ENCODE measurements around the gene HNRNPM. TPM values are rescaled to one million over a fixed set of nuclear protein-coding genes. Genes with fewer than 3 reads are reported as not detected.

HNRNPM gene
- total RNA-seq, 1 donor from 2014 or later: 59.0 TPM

DNA sequence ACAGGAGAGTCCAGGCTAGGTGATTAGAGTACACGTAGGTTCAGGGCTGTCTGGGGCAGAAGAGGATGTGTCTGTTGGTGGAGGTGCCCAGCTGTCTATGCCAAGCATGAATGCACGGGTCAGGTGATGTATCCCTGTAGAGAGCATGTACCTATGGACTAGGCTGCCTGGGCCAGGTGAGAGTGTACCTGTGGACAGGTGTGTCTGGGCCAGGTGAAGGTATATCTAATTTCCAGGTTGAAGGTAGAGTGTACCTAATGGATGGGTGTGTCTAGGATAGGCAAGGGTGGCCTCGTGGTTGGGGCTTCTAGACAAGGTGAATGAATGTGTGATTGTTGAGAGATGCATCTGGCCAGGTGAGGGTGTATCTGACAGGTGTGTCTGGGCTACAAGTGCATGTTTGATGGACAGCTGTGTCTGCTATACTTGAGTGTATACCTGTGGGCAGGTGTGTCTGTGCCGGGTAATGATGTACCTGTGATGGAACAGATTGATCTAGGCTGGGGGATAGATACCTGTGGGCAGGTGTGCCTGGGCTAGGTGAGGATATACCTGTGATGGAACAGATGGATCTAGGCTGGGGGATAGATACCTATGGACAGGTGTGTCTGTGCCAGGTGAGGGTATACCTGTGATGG is 84.7 kb downstream of the HNRNPM start:
- H3K9me3 ChIP-seq (ENCODE audit: control insufficient read depth in 3 of 3, low read length in 3 of 3): peaks cover 0 to 4% (median 0%) of the 10 kb centered on the region in 3 donors
- H3K36me3 ChIP-seq (ENCODE audit: control insufficient read depth in 3 of 3, insufficient read depth in 3 of 3, low read length in 3 of 3): peaks cover 0 to 2% (median 0%) of the 10 kb centered on the region in 3 donors
- H3K4me3 ChIP-seq (ENCODE audit: low read length in 3 of 3): no peak overlapping the region
- peaks cover 0 to 10% (median 8%) of the 10 kb centered on the region in 3 donors for H3K4me1 ChIP-seq (ENCODE audit: control insufficient read depth in 3 of 3, insufficient read depth in 3 of 3, low read length in 3 of 3)
- H3K27ac ChIP-seq (ENCODE audit: low read depth, low read length): no peak overlapping the region
- H3K9ac ChIP-seq (ENCODE audit: low read depth in 1 of 3, low read length in 3 of 3): no peak overlapping the region
- H3K27me3 ChIP-seq (ENCODE audit: control insufficient read depth in 3 of 3, insufficient read depth in 3 of 3, low read length in 3 of 3): peaks cover 0 to 17% (median 8%) of the 10 kb centered on the region in 3 donors

DNA sequence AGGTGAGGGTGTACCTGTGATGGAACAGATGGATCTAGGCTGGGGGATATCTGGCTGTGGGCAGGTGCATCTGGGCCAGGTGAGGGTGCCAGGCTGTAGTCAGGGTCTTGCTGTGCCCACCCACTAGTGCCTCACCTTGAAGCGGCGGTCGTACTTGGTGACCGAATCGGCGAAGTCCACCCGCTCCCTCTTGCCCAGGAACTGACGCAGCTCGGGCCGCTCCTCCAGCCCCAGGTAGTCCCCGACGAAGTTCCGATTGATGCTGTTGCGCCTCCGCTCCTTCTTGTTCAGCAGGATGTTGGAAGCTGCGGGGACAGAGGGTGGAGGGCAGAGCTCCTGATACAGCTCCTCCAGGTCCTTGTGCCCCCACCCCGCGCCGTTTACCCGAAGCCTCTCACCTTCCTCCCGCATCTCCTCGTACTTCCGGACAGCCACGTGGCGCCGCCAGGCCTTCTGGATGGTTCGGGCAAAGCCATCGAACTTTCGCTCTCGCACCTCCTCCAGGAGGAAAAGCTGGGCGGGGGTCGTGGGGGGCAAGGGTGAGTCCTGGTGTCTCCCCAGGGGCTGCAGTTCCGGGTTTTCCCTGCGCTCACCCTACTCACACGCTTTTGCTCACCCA is 85.4 kb downstream of the HNRNPM start:
- Histone ChIP-seq H3K9ac (ENCODE audit: low read depth in 1 of 3, low read length in 3 of 3) (no peak overlapping the region), H3K4me3 (ENCODE audit: low read length in 3 of 3) (no peak overlapping the region), H3K4me1 (ENCODE audit: control insufficient read depth in 3 of 3, insufficient read depth in 3 of 3, low read length in 3 of 3) (peaks cover 0 to 8% (median 7%) of the 10 kb centered on the region in 3 donors), H3K27ac (ENCODE audit: low read depth, low read length) (no peak overlapping the region), H3K9me3 (ENCODE audit: control insufficient read depth in 3 of 3, low read length in 3 of 3) (peaks cover 0 to 4% (median 0%) of the 10 kb centered on the region in 3 donors), H3K36me3 (ENCODE audit: control insufficient read depth in 3 of 3, insufficient read depth in 3 of 3, low read length in 3 of 3) (peaks cover 0 to 2% (median 0%) of the 10 kb centered on the region in 3 donors), H3K27me3 (ENCODE audit: control insufficient read depth in 3 of 3, insufficient read depth in 3 of 3, low read length in 3 of 3) (peaks cover 0 to 17% (median 8%) of the 10 kb centered on the region in 3 donors)

DNA sequence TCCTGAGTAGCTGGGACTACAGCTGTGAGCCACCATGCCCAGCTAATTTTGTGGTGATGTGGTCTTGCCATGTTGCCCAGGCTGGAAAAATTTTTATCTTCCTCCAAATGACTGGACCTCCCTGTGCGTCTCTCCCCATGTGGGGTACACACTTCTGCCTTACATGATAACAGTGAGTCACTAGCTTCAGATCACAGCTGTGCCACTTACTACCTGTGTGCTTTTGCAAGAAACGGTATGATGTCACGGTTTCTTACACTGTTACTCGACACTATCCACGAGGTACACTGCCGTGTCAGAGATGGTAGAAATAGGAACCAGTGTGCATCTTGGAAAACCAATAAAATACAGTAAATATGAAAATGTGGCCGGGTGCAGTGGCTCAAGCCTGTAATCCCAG is 86.7 kb downstream of the HNRNPM start:
- H3K27me3 ChIP-seq (ENCODE audit: control insufficient read depth in 3 of 3, insufficient read depth in 3 of 3, low read length in 3 of 3): peaks cover 0 to 17% (median 8%) of the 10 kb centered on the region in 3 donors
- H3K9me3 ChIP-seq (ENCODE audit: control insufficient read depth in 3 of 3, low read length in 3 of 3): peaks cover 0 to 4% (median 0%) of the 10 kb centered on the region in 3 donors
- H3K4me1 ChIP-seq (ENCODE audit: control insufficient read depth in 3 of 3, insufficient read depth in 3 of 3, low read length in 3 of 3): peaks cover 0 to 6% (median 5%) of the 10 kb centered on the region in 3 donors
- H3K36me3 ChIP-seq (ENCODE audit: control insufficient read depth in 3 of 3, insufficient read depth in 3 of 3, low read length in 3 of 3): peaks cover 0 to 2% (median 0%) of the 10 kb centered on the region in 3 donors
- H3K27ac ChIP-seq (ENCODE audit: low read depth, low read length): no peak overlapping the region
- no peak overlapping the region for H3K4me3 ChIP-seq (ENCODE audit: low read length in 3 of 3)
- no peak overlapping the region for H3K9ac ChIP-seq (ENCODE audit: low read depth in 1 of 3, low read length in 3 of 3)

DNA sequence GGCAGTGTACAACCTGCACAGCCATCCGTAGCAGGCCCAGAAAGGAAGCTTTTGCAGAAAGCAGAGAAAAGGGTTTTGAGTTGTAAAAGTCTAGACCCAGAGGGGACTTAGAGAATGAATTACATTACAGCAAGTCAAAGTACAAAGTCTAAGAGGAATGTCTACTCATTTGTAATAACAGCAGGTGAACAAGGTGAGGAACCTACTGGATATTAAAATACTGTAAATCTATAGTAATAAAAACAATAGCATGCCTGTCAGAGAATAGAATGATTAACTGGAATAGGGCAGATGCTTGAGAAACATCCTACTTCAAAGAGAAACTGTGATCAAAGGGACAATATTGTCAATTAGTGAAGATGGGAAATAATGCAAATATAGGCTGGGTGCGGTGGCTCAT is 87.5 kb downstream of the HNRNPM start:
- Histone ChIP-seq H3K9me3 (ENCODE audit: control insufficient read depth in 3 of 3, low read length in 3 of 3) (peaks cover 0 to 4% (median 0%) of the 10 kb centered on the region in 3 donors), H3K36me3 (ENCODE audit: control insufficient read depth in 3 of 3, insufficient read depth in 3 of 3, low read length in 3 of 3) (peaks cover 0 to 2% (median 0%) of the 10 kb centered on the region in 3 donors), H3K4me1 (ENCODE audit: control insufficient read depth in 3 of 3, insufficient read depth in 3 of 3, low read length in 3 of 3) (no peaks in the 10 kb centered on the region), H3K27ac (ENCODE audit: low read depth, low read length) (no peak overlapping the region), H3K9ac (ENCODE audit: low read depth in 1 of 3, low read length in 3 of 3) (no peak overlapping the region), H3K4me3 (ENCODE audit: low read length in 3 of 3) (no peak overlapping the region), H3K27me3 (ENCODE audit: control insufficient read depth in 3 of 3, insufficient read depth in 3 of 3, low read length in 3 of 3) (peaks cover 0 to 12% (median 5%) of the 10 kb centered on the region in 3 donors)

DNA sequence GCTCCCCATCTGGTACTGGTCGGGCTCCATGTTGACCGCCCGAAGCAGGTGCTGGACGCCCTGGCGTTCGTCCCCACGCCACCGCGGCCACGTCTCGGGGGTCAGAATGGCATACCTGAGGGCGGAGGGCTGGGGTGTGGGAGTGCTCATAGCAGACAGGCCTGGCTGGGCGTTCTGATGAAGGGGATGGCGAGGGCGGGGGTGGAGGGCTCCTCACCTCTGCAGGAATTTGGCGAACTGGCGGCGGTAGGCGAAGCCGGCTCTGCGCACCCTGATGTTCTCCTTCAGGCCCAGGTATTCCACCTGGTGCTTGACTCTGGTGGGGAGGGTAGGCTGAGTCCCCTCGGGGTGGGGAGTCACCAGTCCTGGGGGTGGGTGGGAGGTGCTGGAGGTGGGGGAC is 91.5 kb downstream of the HNRNPM start:
- Histone ChIP-seq H3K4me1 (ENCODE audit: control insufficient read depth in 3 of 3, insufficient read depth in 3 of 3, low read length in 3 of 3) (no peaks in the 10 kb centered on the region), H3K36me3 (ENCODE audit: control insufficient read depth in 3 of 3, insufficient read depth in 3 of 3, low read length in 3 of 3) (peaks cover 0 to 2% (median 0%) of the 10 kb centered on the region in 3 donors), H3K9me3 (ENCODE audit: control insufficient read depth in 3 of 3, low read length in 3 of 3) (no peaks in the 10 kb centered on the region), H3K27ac (ENCODE audit: low read depth, low read length) (no peak overlapping the region), H3K9ac (ENCODE audit: low read depth in 1 of 3, low read length in 3 of 3) (no peak overlapping the region), H3K4me3 (ENCODE audit: low read length in 3 of 3) (no peak overlapping the region), H3K27me3 (ENCODE audit: control insufficient read depth in 3 of 3, insufficient read depth in 3 of 3, low read length in 3 of 3) (no peaks in the 10 kb centered on the region)

DNA sequence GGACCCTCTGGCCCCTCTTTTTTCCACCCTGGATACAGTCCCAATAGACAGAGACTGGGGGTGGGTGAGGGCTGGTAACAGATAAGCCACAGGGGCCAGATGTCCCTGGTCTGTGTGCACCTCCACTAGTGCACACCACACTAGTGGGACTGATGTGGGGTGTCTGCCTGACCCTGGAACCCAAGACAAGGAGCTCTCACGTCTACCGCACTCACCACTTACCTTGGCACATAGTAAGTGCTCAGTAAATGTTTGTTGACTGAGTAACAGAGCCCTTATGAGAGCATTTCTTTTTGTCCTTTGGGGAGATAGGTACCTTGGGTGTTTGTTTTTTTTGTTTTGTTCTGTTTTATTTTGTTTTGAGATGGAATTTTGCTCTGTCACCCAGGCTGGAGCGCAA is 92.3 kb downstream of the HNRNPM start:
- no peak overlapping the region for H3K9ac ChIP-seq (ENCODE audit: low read depth in 1 of 3, low read length in 3 of 3)
- no peaks in the 10 kb centered on the region for H3K4me1 ChIP-seq (ENCODE audit: control insufficient read depth in 3 of 3, insufficient read depth in 3 of 3, low read length in 3 of 3)
- H3K27me3 ChIP-seq (ENCODE audit: control insufficient read depth in 3 of 3, insufficient read depth in 3 of 3, low read length in 3 of 3): no peaks in the 10 kb centered on the region
- no peak overlapping the region for H3K4me3 ChIP-seq (ENCODE audit: low read length in 3 of 3)
- H3K27ac ChIP-seq (ENCODE audit: low read depth, low read length): no peak overlapping the region
- H3K9me3 ChIP-seq (ENCODE audit: control insufficient read depth in 3 of 3, low read length in 3 of 3): no peaks in the 10 kb centered on the region
- peaks cover 0 to 2% (median 0%) of the 10 kb centered on the region in 3 donors for H3K36me3 ChIP-seq (ENCODE audit: control insufficient read depth in 3 of 3, insufficient read depth in 3 of 3, low read length in 3 of 3)

Other genes starting within 250 kb of the HNRNPM start
- gene CERS4, start 235.6 kb upstream of the HNRNPM start, total RNA-seq: 17.7 TPM
- gene CD320, start 136.6 kb upstream of the HNRNPM start, total RNA-seq: 11.5 TPM
- gene NDUFA7, start 123.6 kb upstream of the HNRNPM start, total RNA-seq: 21.4 TPM
- 371 TPM for gene RPS28, start 123.5 kb upstream of the HNRNPM start, total RNA-seq
- 10.4 TPM for gene KANK3, start 101.7 kb upstream of the HNRNPM start, total RNA-seq
- 1.0 TPM for gene ANGPTL4, start 80.8 kb upstream of the HNRNPM start, total RNA-seq
- 64.2 TPM for gene RAB11B, start 54.6 kb upstream of the HNRNPM start, total RNA-seq
- 38.1 TPM for gene MARCHF2, start 31.7 kb upstream of the HNRNPM start, total RNA-seq
- 1.0 TPM for gene PRAM1, start 57.7 kb downstream of the HNRNPM start, total RNA-seq
- 4.2 TPM for gene ZNF414, start 69.2 kb downstream of the HNRNPM start, total RNA-seq
- 7.8 TPM for gene MYO1F, start 132.5 kb downstream of the HNRNPM start, total RNA-seq
- gene ADAMTS10, start 165.7 kb downstream of the HNRNPM start, total RNA-seq: 18.8 TPM
- gene NFILZ, start 185.7 kb downstream of the HNRNPM start, total RNA-seq: not detected